Loucy (cell line): Measurements from ENCODE around the gene SLC39A9.

ENCODE experiments used
- EZH2phosphoT487 ChIP-seq: fragments of 200-600 bp; IDR thresholded peaks from 2 replicates; pipeline ENCODE4 v1.6.1; 2018; ENCODE audit warnings: antibody characterized with exemption, mild to moderate bottlenecking, moderate library complexity, borderline replicate concordance
- TF ChIP-seq, protein P1 (sequence below): fragments of 200-600 bp; sonication (generic); conservative IDR thresholded peaks from 2 replicates; pipeline ENCODE4 v1.5.1; 2014; ENCODE audit warnings: mild to moderate bottlenecking, antibody characterized with exemption, low read length

DNA sequence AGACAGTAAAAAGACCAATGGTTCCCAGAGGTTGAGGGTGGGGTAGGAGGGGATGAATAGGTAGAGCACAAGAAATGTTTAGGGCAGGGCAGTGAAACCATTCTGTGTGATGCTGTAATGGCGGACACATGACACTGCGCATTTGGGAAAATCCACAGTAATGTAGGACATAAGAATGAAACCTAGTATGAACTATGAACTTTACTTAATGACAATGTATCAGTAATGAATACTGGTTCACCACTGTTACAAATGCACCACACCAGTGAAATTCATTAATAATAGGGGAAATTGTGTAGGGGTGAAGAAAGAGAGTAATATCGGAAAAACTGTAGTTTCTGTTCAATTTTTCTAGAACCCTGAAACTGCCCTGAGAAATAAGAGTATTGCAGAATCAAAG lies 6.0 kb upstream of the SLC39A9 start:
- TF ChIP-seq, protein P1, sequence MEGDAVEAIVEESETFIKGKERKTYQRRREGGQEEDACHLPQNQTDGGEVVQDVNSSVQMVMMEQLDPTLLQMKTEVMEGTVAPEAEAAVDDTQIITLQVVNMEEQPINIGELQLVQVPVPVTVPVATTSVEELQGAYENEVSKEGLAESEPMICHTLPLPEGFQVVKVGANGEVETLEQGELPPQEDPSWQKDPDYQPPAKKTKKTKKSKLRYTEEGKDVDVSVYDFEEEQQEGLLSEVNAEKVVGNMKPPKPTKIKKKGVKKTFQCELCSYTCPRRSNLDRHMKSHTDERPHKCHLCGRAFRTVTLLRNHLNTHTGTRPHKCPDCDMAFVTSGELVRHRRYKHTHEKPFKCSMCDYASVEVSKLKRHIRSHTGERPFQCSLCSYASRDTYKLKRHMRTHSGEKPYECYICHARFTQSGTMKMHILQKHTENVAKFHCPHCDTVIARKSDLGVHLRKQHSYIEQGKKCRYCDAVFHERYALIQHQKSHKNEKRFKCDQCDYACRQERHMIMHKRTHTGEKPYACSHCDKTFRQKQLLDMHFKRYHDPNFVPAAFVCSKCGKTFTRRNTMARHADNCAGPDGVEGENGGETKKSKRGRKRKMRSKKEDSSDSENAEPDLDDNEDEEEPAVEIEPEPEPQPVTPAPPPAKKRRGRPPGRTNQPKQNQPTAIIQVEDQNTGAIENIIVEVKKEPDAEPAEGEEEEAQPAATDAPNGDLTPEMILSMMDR = no peak
- TF ChIP-seq EZH2phosphoT487 = no peak
